SIG-M5 (cell line): ENCODE results near the gene HAND1.

Experiments used
- DNase-seq: peaks from one replicate; lab custom pipeline; 2025; lab: John Stamatoyannopoulos, UW

HAND1 gene

GRCh38 chr5:154479160-154479943 lies 1.3 kb upstream of the HAND1 start:
- no peak for DNase-seq

- DNase-seq: no peak
Measured at GRCh38 chr5:154478752-154479159, 729 bp upstream of the HAND1 start.

GRCh38 chr5:154477382-154478223 lies 424 bp downstream of the HAND1 start:
- DNase-seq: no peak

- no peak for DNase-seq
Measured at GRCh38 chr5:154476354-154477205, 1.4 kb downstream of the HAND1 start.

GRCh38 chr5:154475591-154476353 lies 2.3 kb downstream of the HAND1 start:
- no peak for DNase-seq

GRCh38 chr5:154474396-154475334 lies 3.4 kb downstream of the HAND1 start:
- DNase-seq: no peak

- DNase-seq: no peak
Measured at GRCh38 chr5:154473581-154474283, 4.3 kb downstream of the HAND1 start.

- no peak for DNase-seq
Measured at GRCh38 chr5:154472871-154473580, 5.0 kb downstream of the HAND1 start.

- no peak for DNase-seq
Measured at GRCh38 chr5:154470947-154471870, 6.8 kb downstream of the HAND1 start.

GRCh38 chr5:154470137-154470536 lies 7.9 kb downstream of the HAND1 start:
- no peak for DNase-seq

GRCh38 chr5:154467655-154468354 lies 10.2 kb downstream of the HAND1 start:
- DNase-seq: no peak

GRCh38 chr5:154466671-154467070 lies 11.4 kb downstream of the HAND1 start:
- no peak for DNase-seq

GRCh38 chr5:154466147-154466546 lies 11.9 kb downstream of the HAND1 start:
- no peak for DNase-seq

- no peak for DNase-seq
Measured at GRCh38 chr5:154465169-154465568, 12.9 kb downstream of the HAND1 start.

- DNase-seq: no peak
Measured at GRCh38 chr5:154464438-154464837, 13.6 kb downstream of the HAND1 start.

- DNase-seq: no peak
Measured at GRCh38 chr5:154461531-154461930, 16.5 kb downstream of the HAND1 start.

GRCh38 chr5:154460172-154460571 lies 17.9 kb downstream of the HAND1 start:
- no peak for DNase-seq
